K562 (cell line): ENCODE data around the gene LILRA5. TPM values are rescaled to one million over a fixed set of nuclear protein-coding genes. Genes with fewer than 3 reads are reported as not detected.

Experiments
- ATAC-seq: fragments of 200-7000 bp; cut with Tn5 transposase; 3 replicates; pipeline ENCODE4 v1.9.1; 2020; ENCODE audit warnings: moderate library complexity
- BruUV-seq: library from RNA; stranded (reverse); fragments of 400-500 nt; replicated peaks from 2 replicates; lab custom pipeline; 2021; lab: Mats Ljungman, UMichigan
- CTCF ChIA-PET: fragments of 300-600 bp; formaldehyde crosslinking; extraction: SDS; loops from one replicate; lab custom pipeline; 2021; ENCODE audit warnings: low intra/inter-chr PET ratio; lab: Yijun Ruan, JAX
- POLR2A ChIA-PET: fragments of 300-600, 350-650 bp; sonication (Branson Sonifier 250); formaldehyde crosslinking; extraction: SDS; loops from one replicate; lab custom pipeline; 2021; ENCODE audit warnings: antibody characterized with exemption, inconsistent platforms; lab: Yijun Ruan, JAX
- DNase-seq, 4 experiments: peaks; one replicate each; pipeline versions ENCODE4 v3.0.0 to v3.0.0-alpha.2; 2011 to 2018; ENCODE audit warnings: low spot score in 3 of 4, mixed read lengths in 3 of 4; ENCODE audit errors: extremely low read depth in 1 of 4
- FAIRE-seq: peaks from 2 replicates; lab custom pipeline; 2011; peaks lifted over from hg19 to GRCh38; lab: Jason Lieb, UNC
- H2AFZ ChIP-seq: 2 replicates; pipeline ENCODE4 v1.6.0; 2011; ENCODE audit warnings: low read depth, low read length, control low read depth, inconsistent platforms
- H3K27ac ChIP-seq: fragments of 200-600 bp; 3 replicates; pipeline ENCODE4 v1.8.0; 2011; ENCODE audit warnings: low read depth, mild to moderate bottlenecking, control low read depth, inconsistent platforms, low read length, moderate library complexity, mixed read lengths; ENCODE audit errors: extremely low read depth
- H3K27me3 ChIP-seq, 2 experiments: fragments of 300-600 bp in 1 of 2; 2 replicates in 1 of 2; 3 replicates in 1 of 2; pipeline versions ENCODE4 v1.6.0 to v1.8.0; 2011; ENCODE audit warnings: inconsistent platforms in 2 of 2, low read length in 2 of 2, mild to moderate bottlenecking in 1 of 2, mixed read lengths in 1 of 2, moderate library complexity in 1 of 2; ENCODE audit not compliant: control insufficient read depth in 2 of 2, insufficient read depth in 2 of 2
- H3K36me3 ChIP-seq: fragments of 300-600 bp; 3 replicates; pipeline ENCODE4 v1.8.0; 2011; ENCODE audit warnings: mild to moderate bottlenecking, low read length, inconsistent platforms; ENCODE audit not compliant: control insufficient read depth, insufficient read depth
- H3K4me1 ChIP-seq, 2 experiments: fragments of 200-600 bp in 1 of 2; replicated peaks in 1 of 2; 2 replicates in 1 of 2; 3 replicates in 1 of 2; pipeline versions ENCODE4 v1.5.1 to v1.8.0; 2011; ENCODE audit warnings: inconsistent platforms in 2 of 2, low read length in 2 of 2, mild to moderate bottlenecking in 1 of 2, mixed read lengths in 1 of 2, moderate library complexity in 1 of 2; ENCODE audit not compliant: control insufficient read depth in 2 of 2, insufficient read depth in 2 of 2
- H3K4me2 ChIP-seq: 2 replicates; pipeline ENCODE4 v1.6.1; 2011; ENCODE audit warnings: low read length, control low read depth, inconsistent platforms, mixed read lengths; ENCODE audit not compliant: insufficient read depth
- H3K4me3 ChIP-seq: fragments of 200-600 bp; sonication (generic), shearing (Covaris generic); 2 replicates; pipeline ENCODE4 v1.5.1; 2016; ENCODE audit warnings: control low read depth, inconsistent platforms
- H3K79me2 ChIP-seq: fragments of 200-600 bp; 3 replicates; pipeline ENCODE4 v1.8.0; 2011; ENCODE audit warnings: low read length, inconsistent platforms; ENCODE audit not compliant: control insufficient read depth, insufficient read depth
- H3K9ac ChIP-seq, 2 experiments: 2 replicates each; pipeline versions ENCODE4 v1.6.0 to v1.6.1; 2011; ENCODE audit warnings: low read depth in 2 of 2, low read length in 2 of 2, control low read depth in 1 of 2, inconsistent platforms in 1 of 2, mild to moderate bottlenecking in 1 of 2, mixed read lengths in 1 of 2; ENCODE audit not compliant: insufficient read depth in 1 of 2
- H3K9me1 ChIP-seq: one replicate; pipeline ENCODE4 v1.6.0; 2011; ENCODE audit warnings: inconsistent platforms, mild to moderate bottlenecking, low read length, moderate library complexity; ENCODE audit not compliant: control insufficient read depth, insufficient read depth
- H3K9me3 ChIP-seq: replicated peaks from 2 replicates; pipeline ENCODE4 v1.5.1; 2011; ENCODE audit warnings: low read depth, low read length, inconsistent platforms; ENCODE audit not compliant: control insufficient read depth, insufficient read depth
- H4K20me1 ChIP-seq: replicated peaks from 2 replicates; pipeline ENCODE4 v1.6.1; 2011; ENCODE audit warnings: low read length, inconsistent platforms, mixed read lengths; ENCODE audit not compliant: control insufficient read depth, insufficient read depth
- CBX3 ChIP-seq, 2 experiments: IDR thresholded peaks; 1 replicate in 1 of 2; 2 replicates in 1 of 2; pipeline ENCODE4 v1.6.1; 2012; ENCODE audit warnings: inconsistent platforms in 2 of 2, low read length in 2 of 2, borderline replicate concordance in 1 of 2, control low read depth in 1 of 2
- COPS2 ChIP-seq: fragments of 450-650 bp; conservative IDR thresholded peaks from 2 replicates; pipeline ENCODE4 v1.6.1; 2016; ENCODE audit warnings: mild to moderate bottlenecking, moderate library complexity
- GTF2A2 ChIP-seq: IDR thresholded peaks from 2 replicates; pipeline ENCODE4 v1.6.1; 2016; ENCODE audit warnings: mild to moderate bottlenecking, missing genetic modification characterization, missing compliant biosample characterization
- NR1H2 ChIP-seq: sonication (generic); formaldehyde crosslinking; IDR thresholded peaks from 2 replicates; pipeline ENCODE4 v1.4.0; 2020; ENCODE audit warnings: mild to moderate bottlenecking, missing genetic modification reagents
- NR2C2 ChIP-seq, 2 experiments: fragments of 200-800 bp in 1 of 2; sonication (Bioruptor generic) in 1 of 2; sonication (generic) in 1 of 2; formaldehyde crosslinking in 1 of 2; IDR thresholded peaks; 2 replicates each; pipeline versions ENCODE4 v1.6.1 to v1.8.0; 2016 to 2022; ENCODE audit warnings: mild to moderate bottlenecking in 1 of 2, missing compliant biosample characterization in 1 of 2, missing genetic modification characterization in 1 of 2, missing genetic modification reagents in 1 of 2
- SIRT6 ChIP-seq: IDR thresholded peaks from one replicate; pipeline ENCODE4 v1.6.1; 2012; ENCODE audit warnings: low read depth, mild to moderate bottlenecking, control low read depth, inconsistent platforms, low read length, moderate library complexity
- ZSCAN32 ChIP-seq: fragments of 450-650 bp; formaldehyde crosslinking; IDR thresholded peaks from 2 replicates; pipeline ENCODE4 v1.4.0; 2020; ENCODE audit warnings: mild to moderate bottlenecking, moderate library complexity
- WGBS: fragments of 100-300 bp; shearing (Covaris generic); methylation state at CpG from one replicate; pipeline ENCODE4 v1.1.6; 2016; ENCODE audit warnings: low coverage, mixed read lengths; ENCODE audit not compliant: insufficient coverage; ENCODE audit errors: missing lambda C conversion rate; 5-methylcytosine and 5-hydroxymethylcytosine counted together
- in situ Hi-C: fragments of 300-500 bp; cut with MboI; formaldehyde crosslinking; loops from 4 replicates; pipeline ENCODE4 v1.15.0; 2018; ENCODE audit warnings: inconsistent platforms, mixed read lengths
- intact Hi-C: fragments of 100-400 bp; cut with micrococcal nuclease; formaldehyde crosslinking; loops from 2 replicates; pipeline ENCODE4 v1.14.2; 2022
- polyA plus RNA-seq, 8 experiments: library from polyadenylated mRNA; depleted of rRNA in 4 of 8; stranded (reverse) in 5 of 8; unstranded in 3 of 8; fragments of >200 nt; fragmentation: Nextera tagmentation in 2 of 8; fragmentation: Illumina TruSeq in 1 of 8; extraction: Ambion mirVana in 2 of 8; extraction: Trizol in 1 of 8; gene quantifications; 2 replicates each; pipeline versions ENCODE4 v1.2.1 to v1.2.3, GENCODE V29; 2011 to 2014; ENCODE audit warnings: inconsistent platforms in 1 of 8, missing spikeins in 1 of 8
- total RNA-seq, 7 experiments: library from RNA; depleted of rRNA in 6 of 7; stranded (reverse); fragments of >200 nt in 6 of 7; fragmentation: Illumina TruSeq in 2 of 7; extraction: Trizol in 2 of 7; gene quantifications; 2 replicates each; pipeline versions ENCODE4 v1.2.1 to v1.2.3, GENCODE V29; 2011 to 2021; ENCODE audit warnings: low replicate concordance in 1 of 7
- TF ChIP-seq, protein P1 (sequence below): fragments of 250-450 bp; sonication (Bioruptor Pico); IDR thresholded peaks from 2 replicates; pipeline ENCODE4 v1.8.0; 2021; ENCODE audit warnings: mild to moderate bottlenecking, moderate library complexity

LILRA5 gene
- total and polyA plus RNA-seq, 9 of the 15 experiments (the other 6 are each of a cell fraction or from before 2014, with no cell fraction given), result not detected

- TF ChIP-seq GTF2A2, result no peak
- no peak for TF ChIP-seq NR1H2 (CRISPR knock-in tag)
- no peak for TF ChIP-seq NR2C2 (CRISPR knock-in tag; IDR thresholded peaks at IDR 0.05)
- TF ChIP-seq NR2C2 (tag; IDR thresholded peaks at IDR 0.05), result no peak
- TF ChIP-seq CBX3 (IDR thresholded peaks at IDR 0.05; ENCODE audit: borderline replicate concordance in 1 of 2, low read length in 2 of 2), result no peak
- TF ChIP-seq COPS2, result no peak
- TF ChIP-seq, protein P1, sequence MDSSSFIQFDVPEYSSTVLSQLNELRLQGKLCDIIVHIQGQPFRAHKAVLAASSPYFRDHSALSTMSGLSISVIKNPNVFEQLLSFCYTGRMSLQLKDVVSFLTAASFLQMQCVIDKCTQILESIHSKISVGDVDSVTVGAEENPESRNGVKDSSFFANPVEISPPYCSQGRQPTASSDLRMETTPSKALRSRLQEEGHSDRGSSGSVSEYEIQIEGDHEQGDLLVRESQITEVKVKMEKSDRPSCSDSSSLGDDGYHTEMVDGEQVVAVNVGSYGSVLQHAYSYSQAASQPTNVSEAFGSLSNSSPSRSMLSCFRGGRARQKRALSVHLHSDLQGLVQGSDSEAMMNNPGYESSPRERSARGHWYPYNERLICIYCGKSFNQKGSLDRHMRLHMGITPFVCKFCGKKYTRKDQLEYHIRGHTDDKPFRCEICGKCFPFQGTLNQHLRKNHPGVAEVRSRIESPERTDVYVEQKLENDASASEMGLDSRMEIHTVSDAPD, result no peak
- no peak for TF ChIP-seq ZSCAN32 (CRISPR knock-in tag)
- no peak for TF ChIP-seq SIRT6
- TF ChIP-seq, all 486 proteins: peak for 0
- in situ Hi-C loops (no loop called here), intact Hi-C loops (no loop called here)
- no peaks in the 10 kb centered on the region for H3K9me1 ChIP-seq
- no peaks in the 10 kb centered on the region for H4K20me1 ChIP-seq
- CTCF ChIA-PET, result interaction anchor here (0.6 kb wide), 1 partner anchor 20 kb away, joined by 3 read pairs; no protein-coding TSS in a partner anchor
- BruUV-seq, result no TSS peak
- no peaks in the 10 kb centered on the region for H3K9me3 ChIP-seq
- POLR2A ChIA-PET, result no interaction called here
- H3K27ac ChIP-seq, result no peak overlapping the region
- no peaks in the 10 kb centered on the region for H3K79me2 ChIP-seq
- no peak overlapping the region for H3K4me2 ChIP-seq
- no peak for ATAC-seq
- H2AFZ ChIP-seq, result no peak overlapping the region
- H3K36me3 ChIP-seq, result no peaks in the 10 kb centered on the region
- no peak for DNase-seq
- peaks cover 4 to 11% of the 10 kb centered on the region in 2 experiments; a peak in 2 of 5 replicates for H3K27me3 ChIP-seq
- no peak overlapping the region for H3K9ac ChIP-seq
- H3K4me1 ChIP-seq, result no peaks in the 10 kb centered on the region
- 0% methylated on average over 1 of the region's 1 CpG for WGBS
- no peak for FAIRE-seq
- no peak overlapping the region for H3K4me3 ChIP-seq
Measured at GRCh38 chr19:54305141-54305540, 7.8 kb downstream of the LILRA5 start.
